Measurements from ENCODE around the gene CDK7. TPM values are rescaled to one million over a fixed set of nuclear protein-coding genes. Genes with fewer than 3 reads are reported as not detected.

CDK7 gene
- total and polyA plus RNA-seq, 7 donors = 7.2 to 35.1 (median 18.5) TPM

DNA sequence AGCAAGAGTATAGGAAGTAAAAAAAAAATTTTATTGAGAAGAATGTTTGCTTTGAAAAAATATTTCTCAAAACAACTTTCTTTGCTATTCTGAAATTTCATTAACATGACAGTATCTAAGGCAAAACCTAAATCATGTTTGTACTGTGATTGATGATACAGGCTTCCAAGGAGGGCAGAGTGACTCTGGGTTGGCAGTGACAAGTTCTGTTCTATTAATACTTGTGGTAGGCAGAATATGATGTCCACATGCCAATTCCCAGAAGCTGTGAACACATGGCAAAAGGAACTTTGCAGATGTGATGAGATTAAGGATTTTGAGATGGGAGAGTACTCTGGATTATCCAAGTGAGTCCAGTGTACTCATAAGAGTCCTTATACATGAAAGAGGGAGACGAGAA is 81.3 kb downstream of the CDK7 start:
- H3K4me3 ChIP-seq = no peak overlapping the region
- WGBS, 2 donors = 97% methylated on average over 1 of the region's 1 CpG
- H3K36me3 ChIP-seq = peaks cover 0 to 40% (median 0%) of the 10 kb centered on the region in 4 donors
- intact Hi-C loops (cut with DNase I) = no loop called here
- no peak for TF ChIP-seq POLR2AphosphoS5 (IDR thresholded peaks at IDR 0.05)
- no peak for TF ChIP-seq POLR2A (IDR thresholded peaks at IDR 0.05)
- no peak for TF ChIP-seq EP300 (IDR thresholded peaks at IDR 0.05)
- TF ChIP-seq, protein P1, sequence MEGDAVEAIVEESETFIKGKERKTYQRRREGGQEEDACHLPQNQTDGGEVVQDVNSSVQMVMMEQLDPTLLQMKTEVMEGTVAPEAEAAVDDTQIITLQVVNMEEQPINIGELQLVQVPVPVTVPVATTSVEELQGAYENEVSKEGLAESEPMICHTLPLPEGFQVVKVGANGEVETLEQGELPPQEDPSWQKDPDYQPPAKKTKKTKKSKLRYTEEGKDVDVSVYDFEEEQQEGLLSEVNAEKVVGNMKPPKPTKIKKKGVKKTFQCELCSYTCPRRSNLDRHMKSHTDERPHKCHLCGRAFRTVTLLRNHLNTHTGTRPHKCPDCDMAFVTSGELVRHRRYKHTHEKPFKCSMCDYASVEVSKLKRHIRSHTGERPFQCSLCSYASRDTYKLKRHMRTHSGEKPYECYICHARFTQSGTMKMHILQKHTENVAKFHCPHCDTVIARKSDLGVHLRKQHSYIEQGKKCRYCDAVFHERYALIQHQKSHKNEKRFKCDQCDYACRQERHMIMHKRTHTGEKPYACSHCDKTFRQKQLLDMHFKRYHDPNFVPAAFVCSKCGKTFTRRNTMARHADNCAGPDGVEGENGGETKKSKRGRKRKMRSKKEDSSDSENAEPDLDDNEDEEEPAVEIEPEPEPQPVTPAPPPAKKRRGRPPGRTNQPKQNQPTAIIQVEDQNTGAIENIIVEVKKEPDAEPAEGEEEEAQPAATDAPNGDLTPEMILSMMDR (IDR thresholded peaks at IDR 0.05) = no peak
- H3K4me1 ChIP-seq = no peaks in the 10 kb centered on the region
- no peaks in the 10 kb centered on the region for H3K27me3 ChIP-seq
- H3K9me3 ChIP-seq = no peaks in the 10 kb centered on the region
- no peak overlapping the region for H3K27ac ChIP-seq
- no peak for DNase-seq

DNA sequence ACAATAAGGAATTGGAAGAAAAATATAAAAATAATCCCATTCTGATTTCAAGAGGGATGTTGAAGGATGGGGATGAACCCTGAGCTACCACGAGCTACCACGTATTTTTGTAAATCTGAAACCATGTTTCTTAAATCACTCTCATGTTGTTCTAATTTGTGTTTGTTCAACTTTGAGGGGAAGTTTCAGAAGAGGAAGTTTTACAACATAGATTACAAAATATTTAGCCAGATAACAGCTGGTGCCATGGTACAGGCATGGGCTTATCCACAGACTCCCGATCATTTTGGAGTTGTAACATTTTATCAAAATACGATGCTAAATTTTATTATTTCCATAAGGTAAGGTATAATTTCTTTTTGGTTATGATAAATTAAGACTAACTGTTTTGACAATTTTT is 82.7 kb downstream of the CDK7 start:
- no peak for TF ChIP-seq POLR2A (IDR thresholded peaks at IDR 0.05)
- TF ChIP-seq POLR2AphosphoS5 (IDR thresholded peaks at IDR 0.05) = no peak
- H3K36me3 ChIP-seq = peaks cover 0 to 35% (median 0%) of the 10 kb centered on the region in 4 donors
- intact Hi-C loops (cut with DNase I) = no loop called here
- no peak for DNase-seq
- H3K9me3 ChIP-seq = no peaks in the 10 kb centered on the region
- no peaks in the 10 kb centered on the region for H3K27me3 ChIP-seq
- no peak overlapping the region for H3K27ac ChIP-seq
- H3K4me1 ChIP-seq = no peaks in the 10 kb centered on the region
- H3K4me3 ChIP-seq = no peak overlapping the region
- WGBS, 2 donors = 81 to 82% methylated on average over 4 of the region's 4 CpGs

DNA sequence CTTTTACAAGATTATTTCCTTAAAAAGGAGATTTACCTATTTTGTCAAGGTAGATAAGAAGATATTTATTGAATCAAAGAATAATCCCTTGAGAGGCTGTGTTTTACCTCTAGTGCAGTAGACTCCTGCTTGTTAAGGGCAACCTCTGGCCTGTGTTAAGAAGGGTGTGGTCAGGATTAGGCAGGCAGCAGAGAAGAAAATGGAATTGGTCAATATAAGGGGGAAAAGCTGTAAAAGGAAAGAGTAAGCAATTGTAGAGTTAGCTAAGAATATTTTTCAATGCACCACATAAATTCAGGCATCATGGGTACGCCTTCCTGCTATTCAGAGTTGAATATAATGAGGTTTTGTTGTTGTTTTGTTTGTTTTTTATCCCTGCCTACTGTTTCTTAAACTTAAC is 91.7 kb downstream of the CDK7 start:
- Histone ChIP-seq H3K27ac (no peak overlapping the region), H3K27me3 (no peaks in the 10 kb centered on the region), H3K4me3 (no peak overlapping the region), H3K4me1 (no peaks in the 10 kb centered on the region), H3K9me3 (no peaks in the 10 kb centered on the region), H3K36me3 (no peaks in the 10 kb centered on the region)
- TF ChIP-seq, protein P1 (IDR thresholded peaks at IDR 0.05) = no peak
- TF ChIP-seq POLR2AphosphoS5 (IDR thresholded peaks at IDR 0.05) (no peak), EP300 (IDR thresholded peaks at IDR 0.05) (no peak), POLR2A (IDR thresholded peaks at IDR 0.05) (no peak)
- intact Hi-C loops (cut with DNase I) = no loop called here
- 28 to 58% methylated on average over 1 of the region's 1 CpG for WGBS, 2 donors
- DNase-seq = no peak

Other genes starting within 250 kb of the CDK7 start
- 10 to 100 TPM; 37.2 to 56.4 (median 44.4) TPM for gene SLC30A5, start 140.9 kb upstream of the CDK7 start, total RNA-seq
- 10 to 100 TPM in 2 of 3 donors, 1 to 10 TPM in 1; 8.3 to 23.5 (median 10.2) TPM for gene SLC30A5, start 140.9 kb upstream of the CDK7 start, polyA plus RNA-seq
- gene CCNB1, start 67.7 kb upstream of the CDK7 start, total RNA-seq = 1 to 10 TPM; 2.3 to 3.6 (median 2.5) TPM
- gene CCNB1, start 67.7 kb upstream of the CDK7 start, polyA plus RNA-seq = 10 to 100 TPM; 13.2 to 68.1 (median 19.7) TPM
- 1 to 10 TPM; 1.3 to 3.8 (median 2.6) TPM for gene CENPH, start 45.3 kb upstream of the CDK7 start, total RNA-seq
- 10 to 100 TPM in 1 of 3 donors, 1 to 10 TPM in 2; 5.4 to 11.3 (median 5.8) TPM for gene CENPH, start 45.3 kb upstream of the CDK7 start, polyA plus RNA-seq
- gene CCDC125, start 97.9 kb downstream of the CDK7 start, total RNA-seq = 1 to 10 TPM; 2.9 to 4.7 (median 3.4) TPM
- 10 to 100 TPM in 1 of 3 donors, 1 to 10 TPM in 2; 7.7 to 11.6 (median 7.8) TPM for gene CCDC125, start 97.9 kb downstream of the CDK7 start, polyA plus RNA-seq
- gene AK6, start 134.6 kb downstream of the CDK7 start, total RNA-seq = 10 to 100 TPM; 20.7 to 34.1 (median 28.5) TPM
- 10 to 100 TPM; 36.5 to 51.8 (median 40.2) TPM for gene AK6, start 134.6 kb downstream of the CDK7 start, polyA plus RNA-seq
- 10 to 100 TPM; 33.2 to 52.8 (median 38.6) TPM for gene TAF9, start 134.6 kb downstream of the CDK7 start, total RNA-seq
- 10 to 100 TPM; 57.4 to 77.9 (median 60.1) TPM for gene TAF9, start 134.6 kb downstream of the CDK7 start, polyA plus RNA-seq
- 10 to 100 TPM; 18.3 to 25.3 (median 19.5) TPM for gene RAD17, start 134.9 kb downstream of the CDK7 start, total RNA-seq
- gene RAD17, start 134.9 kb downstream of the CDK7 start, polyA plus RNA-seq = 10 to 100 TPM; 13.1 to 16.9 (median 13.2) TPM
- gene MARVELD2, start 180.2 kb downstream of the CDK7 start, total RNA-seq = under 1 TPM in 3 of 4 donors, not detected in 1; 0.28 to 0.49 (median 0.36) TPM
- gene MARVELD2, start 180.2 kb downstream of the CDK7 start, polyA plus RNA-seq = 1 to 10 TPM; 4.2 to 9.7 (median 5.8) TPM

All from sigmoid colon (tissue), 7 donors.